ENCODE measurements around the gene ATXN2L.
"Not testable (repeated sequence)": the region's sequence is repeated elsewhere in the genome, so short reads cannot be mapped to it uniquely, and the experiment has no call there.

Gene ATXN2L

DNA sequence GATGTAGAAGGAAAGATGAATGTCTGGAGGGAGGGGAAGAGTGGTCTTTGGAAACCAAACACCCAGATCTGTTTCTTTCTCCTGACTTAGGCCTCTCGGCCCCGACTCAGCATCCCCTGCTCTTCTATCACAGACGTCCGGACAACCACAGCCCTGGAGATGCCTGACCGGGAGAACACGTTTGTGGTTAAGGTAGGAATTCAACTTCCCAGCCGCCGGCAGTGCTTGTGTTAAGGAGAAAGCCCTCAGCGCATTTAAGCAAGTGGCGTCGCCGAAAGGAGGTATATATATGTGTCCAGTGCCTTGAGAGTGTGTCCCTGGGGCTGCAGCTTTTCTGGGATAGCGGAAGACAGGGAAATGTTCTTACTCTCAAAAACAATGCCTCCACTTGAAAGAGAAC lies 44.4 kb downstream of the ATXN2L start:
- no peak for DNase-seq (ENCODE audit: low read depth, low spot score)

DNA sequence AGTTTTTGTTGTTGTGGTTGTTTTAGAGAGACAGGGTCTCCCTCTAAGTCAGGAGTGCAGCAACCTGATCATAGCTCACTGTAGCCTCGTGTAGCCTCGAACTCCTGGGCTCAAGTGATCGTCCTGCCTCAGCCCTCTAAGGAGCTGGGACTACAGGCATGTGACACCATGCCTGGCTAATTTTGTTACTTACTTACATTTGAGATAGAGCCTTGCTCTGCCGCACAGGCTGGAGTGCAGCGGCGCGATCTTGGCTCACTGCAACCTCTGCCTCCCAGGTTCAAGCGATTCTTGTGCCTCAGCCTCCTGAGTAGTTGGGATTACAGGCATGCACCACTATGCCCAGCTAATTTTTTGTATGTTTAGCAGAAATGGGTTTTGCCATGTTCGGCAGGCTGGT lies 44.8 kb downstream of the ATXN2L start:
- DNase-seq (ENCODE audit: low read depth, low spot score) = not testable (repeated sequence)

- no peak for DNase-seq (ENCODE audit: low read depth, low spot score)
Observed at GRCh38 chr16:28869201-28869600, 46.4 kb downstream of the ATXN2L start.

GRCh38 chr16:28872952-28873351 lies 50.2 kb downstream of the ATXN2L start:
- DNase-seq (ENCODE audit: low read depth, low spot score) = no peak

GRCh38 chr16:28873543-28874201 lies 50.9 kb downstream of the ATXN2L start:
- no peak for DNase-seq (ENCODE audit: low read depth, low spot score)

DNA sequence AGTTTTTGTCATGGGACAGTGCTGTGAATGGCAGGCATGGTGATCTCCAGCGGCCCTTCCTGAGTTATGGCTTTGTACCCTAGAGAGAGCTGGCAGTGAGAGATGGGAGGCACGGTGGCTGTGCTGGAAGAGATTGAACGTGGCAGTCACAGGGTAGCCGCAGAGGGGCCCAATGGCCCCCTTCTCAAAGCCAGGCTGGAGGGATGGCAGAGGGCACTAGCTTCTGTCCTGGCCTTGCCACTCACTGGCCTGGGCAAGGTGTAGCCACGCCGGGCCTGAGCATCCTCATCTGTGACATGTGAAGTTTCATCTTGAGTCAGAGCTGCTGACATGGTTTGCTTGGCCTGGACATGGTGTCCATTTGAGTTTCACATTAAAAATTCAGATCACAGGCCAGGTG lies 51.6 kb downstream of the ATXN2L start:
- DNase-seq (ENCODE audit: low read depth, low spot score) = no peak

- DNase-seq (ENCODE audit: low read depth, low spot score) = no peak
Observed at GRCh38 chr16:28875134-28876018, 52.6 kb downstream of the ATXN2L start.

GRCh38 chr16:28876019-28876659 lies 53.3 kb downstream of the ATXN2L start:
- DNase-seq (ENCODE audit: low read depth, low spot score) = no peak

DNA sequence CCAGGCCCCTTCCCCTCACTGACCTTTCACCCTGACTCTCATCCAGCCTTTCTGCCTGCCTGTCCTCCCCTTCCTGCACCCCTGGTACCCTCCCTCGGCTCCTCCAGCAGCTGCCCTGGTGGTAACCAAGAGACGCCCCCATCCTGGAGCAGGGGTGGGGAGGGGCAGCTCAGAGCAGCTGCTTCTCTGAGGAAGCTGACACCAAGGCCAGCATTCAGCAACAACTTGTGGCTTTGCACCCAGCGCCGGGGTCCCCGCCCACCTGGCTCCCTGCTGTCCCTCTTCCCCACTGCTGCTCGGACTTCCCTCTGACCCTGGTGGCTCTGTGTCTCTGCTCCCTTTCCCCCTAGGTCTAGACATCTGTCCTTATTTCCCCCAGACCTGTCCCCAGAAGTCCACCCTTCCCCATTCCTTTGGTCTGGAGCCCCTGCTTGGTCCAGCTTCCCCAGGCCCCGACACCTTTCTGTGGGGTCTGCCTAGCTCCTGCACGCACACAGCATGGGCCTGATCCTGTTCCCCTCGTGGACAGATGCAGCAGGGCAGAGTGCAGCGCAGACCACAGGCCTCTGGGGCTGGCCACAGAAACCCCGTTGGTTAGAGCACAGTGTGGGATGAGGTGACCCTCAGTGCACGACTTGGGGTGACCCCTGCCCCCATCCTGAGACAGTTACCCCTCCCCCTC lies 54.3 kb downstream of the ATXN2L start:
- no peak for DNase-seq (ENCODE audit: low read depth, low spot score)

- no peak for DNase-seq (ENCODE audit: low read depth, low spot score)
Observed at GRCh38 chr16:28877655-28878000, 54.8 kb downstream of the ATXN2L start.

- no peak for DNase-seq (ENCODE audit: low read depth, low spot score)
Observed at GRCh38 chr16:28878083-28878926, 55.5 kb downstream of the ATXN2L start, which contains the start of gene ATP2A1. ATP2A1 (plus strand) TSS chr16:28878488; CDS start chr16:28878672, 184 bp downstream.

DNA sequence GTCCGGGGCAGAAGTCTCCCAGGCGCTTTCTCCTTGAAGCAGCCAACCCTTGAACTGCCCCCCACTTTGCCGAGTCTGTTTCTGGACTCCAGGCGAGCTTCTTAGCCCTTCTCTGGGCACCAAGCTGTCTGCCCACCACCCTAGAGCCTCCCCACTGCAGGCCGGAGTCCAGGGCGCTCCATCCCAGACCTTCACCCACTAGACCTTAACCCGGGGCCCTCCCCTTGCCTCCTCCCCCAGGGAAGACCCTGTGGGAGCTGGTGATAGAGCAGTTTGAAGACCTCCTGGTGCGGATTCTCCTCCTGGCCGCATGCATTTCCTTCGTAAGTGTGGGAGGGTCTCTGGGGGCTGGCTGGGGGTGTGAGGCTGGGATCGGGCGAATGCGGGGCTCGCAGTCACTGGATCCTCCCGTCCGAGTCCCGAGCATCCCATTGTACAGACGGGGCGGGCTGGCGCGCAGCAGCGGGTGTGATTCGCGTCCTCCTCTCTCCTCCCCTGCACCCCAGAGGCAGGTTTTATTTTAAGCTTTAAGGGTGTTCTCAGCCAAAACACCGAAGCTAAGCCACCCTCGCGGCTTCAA lies 56.6 kb downstream of the ATXN2L start:
- no peak for DNase-seq (ENCODE audit: low read depth, low spot score)

GRCh38 chr16:28879841-28880588 lies 57.2 kb downstream of the ATXN2L start:
- peak; percentile 71 for DNase-seq (ENCODE audit: low read depth, low spot score)

GRCh38 chr16:28880589-28880915 lies 57.8 kb downstream of the ATXN2L start:
- no peak for DNase-seq (ENCODE audit: low read depth, low spot score)

DNA sequence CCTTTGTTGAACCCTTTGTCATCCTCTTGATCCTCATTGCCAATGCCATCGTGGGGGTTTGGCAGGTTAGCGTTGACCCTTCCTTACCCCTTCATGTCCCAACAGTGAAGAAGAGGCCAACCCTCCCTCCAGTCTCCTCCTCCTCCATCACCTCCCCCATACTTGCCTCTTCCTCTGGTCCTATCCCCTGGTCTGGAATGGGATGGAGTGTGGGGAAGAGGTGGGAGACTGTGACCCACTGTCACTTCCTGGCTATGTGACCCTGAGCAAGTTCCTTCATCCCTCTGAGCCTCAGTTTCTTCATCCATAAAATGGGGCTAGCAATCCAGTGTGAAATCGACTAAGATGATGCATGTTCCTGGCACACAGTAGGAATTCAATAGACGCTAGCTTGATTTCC lies 58.2 kb downstream of the ATXN2L start:
- no peak for DNase-seq (ENCODE audit: low read depth, low spot score)

DNA sequence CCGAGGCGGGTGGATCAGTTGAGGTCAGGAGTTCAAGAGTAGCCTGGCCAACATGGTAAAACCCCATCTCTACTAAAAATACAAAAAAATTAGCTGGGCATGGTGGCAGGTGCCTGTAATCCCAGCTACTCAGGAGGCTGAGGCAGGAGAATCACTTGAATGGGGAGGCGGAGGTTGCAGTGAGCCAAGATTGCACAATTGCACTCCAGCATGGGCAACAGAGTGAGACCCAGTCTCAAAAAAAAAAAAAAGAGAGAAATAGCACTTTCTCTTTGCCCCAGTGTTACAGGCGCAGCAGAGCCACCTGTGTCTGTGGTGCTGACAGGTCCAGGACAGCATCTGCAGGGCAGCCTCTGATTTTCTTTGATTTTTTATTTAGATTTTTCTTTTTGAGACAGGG lies 58.8 kb downstream of the ATXN2L start:
- not testable (repeated sequence) for DNase-seq (ENCODE audit: low read depth, low spot score)

DNA sequence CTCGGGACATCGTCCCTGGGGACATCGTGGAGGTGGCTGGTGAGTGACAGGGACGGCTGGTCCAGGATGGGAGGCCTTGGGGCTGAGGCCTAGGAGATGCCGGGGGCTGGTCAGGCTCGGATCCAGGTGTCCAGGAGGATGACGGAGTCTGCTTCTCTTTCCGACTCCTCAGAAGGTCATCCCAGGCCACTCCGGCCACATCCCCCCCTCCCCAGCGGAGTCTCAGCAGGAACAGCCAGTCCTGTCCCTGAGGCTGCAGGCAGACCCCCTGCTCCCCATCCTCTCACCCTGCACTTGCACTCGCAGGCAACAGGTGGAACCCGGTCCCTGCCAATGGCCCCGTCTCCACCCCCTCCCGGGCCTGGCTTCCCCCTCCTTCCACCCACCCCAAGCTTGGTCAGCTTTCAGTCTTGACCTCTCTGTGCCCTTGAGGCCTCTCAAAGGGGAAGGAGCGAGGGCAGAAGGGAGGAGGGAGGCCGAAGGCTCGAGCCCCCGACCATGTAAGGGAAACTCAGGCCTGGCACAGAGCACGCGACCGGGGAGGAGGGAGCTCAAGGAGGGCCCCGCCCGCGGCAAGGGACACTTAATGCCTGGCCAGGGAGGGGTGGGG lies 59.9 kb downstream of the ATXN2L start:
- DNase-seq (ENCODE audit: low read depth, low spot score) = no peak

- DNase-seq (ENCODE audit: low read depth, low spot score) = no peak
Observed at GRCh38 chr16:28883221-28883996, 60.6 kb downstream of the ATXN2L start.

DNA sequence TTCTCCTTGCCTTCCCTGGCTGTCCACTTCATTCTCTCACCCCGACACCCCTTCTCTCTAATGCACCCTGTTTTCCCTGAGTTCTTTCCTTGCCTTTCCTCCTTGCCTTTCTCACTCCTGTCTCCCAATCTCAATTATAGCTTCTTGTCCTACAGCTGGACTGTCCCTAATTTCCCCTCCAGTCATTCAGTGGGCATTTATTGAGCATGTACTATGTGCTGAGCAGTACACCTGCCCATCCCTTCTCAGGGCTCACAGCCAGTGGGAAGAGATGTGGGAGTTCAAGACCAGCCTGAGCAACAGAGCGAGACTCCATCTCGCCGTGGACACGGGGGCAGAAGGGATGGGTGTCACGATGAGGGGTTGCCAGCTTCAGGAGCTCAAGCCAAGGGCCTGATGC lies 61.2 kb downstream of the ATXN2L start:
- no peak for DNase-seq (ENCODE audit: low read depth, low spot score)
